ENCODE data around the gene ZNF385B.

- TF ChIP-seq EZH2 (IDR thresholded peaks at IDR 0.05; ENCODE audit: borderline replicate concordance, low read length) (no peak), CTCF (IDR thresholded peaks at IDR 0.05; ENCODE audit: low read length) (no peak)
These were observed 419.9 kb downstream of the ZNF385B start for GRCh38 chr2:179441551-179441950.

Measured in OCI-LY1 (cell line).